ENCODE results near the gene SIDT1.

Gene SIDT1

GRCh38 chr3:113499081-113499480 lies 33.3 kb upstream of the SIDT1 start:
- TF ChIP-seq, protein P1, sequence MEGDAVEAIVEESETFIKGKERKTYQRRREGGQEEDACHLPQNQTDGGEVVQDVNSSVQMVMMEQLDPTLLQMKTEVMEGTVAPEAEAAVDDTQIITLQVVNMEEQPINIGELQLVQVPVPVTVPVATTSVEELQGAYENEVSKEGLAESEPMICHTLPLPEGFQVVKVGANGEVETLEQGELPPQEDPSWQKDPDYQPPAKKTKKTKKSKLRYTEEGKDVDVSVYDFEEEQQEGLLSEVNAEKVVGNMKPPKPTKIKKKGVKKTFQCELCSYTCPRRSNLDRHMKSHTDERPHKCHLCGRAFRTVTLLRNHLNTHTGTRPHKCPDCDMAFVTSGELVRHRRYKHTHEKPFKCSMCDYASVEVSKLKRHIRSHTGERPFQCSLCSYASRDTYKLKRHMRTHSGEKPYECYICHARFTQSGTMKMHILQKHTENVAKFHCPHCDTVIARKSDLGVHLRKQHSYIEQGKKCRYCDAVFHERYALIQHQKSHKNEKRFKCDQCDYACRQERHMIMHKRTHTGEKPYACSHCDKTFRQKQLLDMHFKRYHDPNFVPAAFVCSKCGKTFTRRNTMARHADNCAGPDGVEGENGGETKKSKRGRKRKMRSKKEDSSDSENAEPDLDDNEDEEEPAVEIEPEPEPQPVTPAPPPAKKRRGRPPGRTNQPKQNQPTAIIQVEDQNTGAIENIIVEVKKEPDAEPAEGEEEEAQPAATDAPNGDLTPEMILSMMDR (IDR thresholded peaks at IDR 0.05; ENCODE audit: low read depth, low read length): no peak

DNA sequence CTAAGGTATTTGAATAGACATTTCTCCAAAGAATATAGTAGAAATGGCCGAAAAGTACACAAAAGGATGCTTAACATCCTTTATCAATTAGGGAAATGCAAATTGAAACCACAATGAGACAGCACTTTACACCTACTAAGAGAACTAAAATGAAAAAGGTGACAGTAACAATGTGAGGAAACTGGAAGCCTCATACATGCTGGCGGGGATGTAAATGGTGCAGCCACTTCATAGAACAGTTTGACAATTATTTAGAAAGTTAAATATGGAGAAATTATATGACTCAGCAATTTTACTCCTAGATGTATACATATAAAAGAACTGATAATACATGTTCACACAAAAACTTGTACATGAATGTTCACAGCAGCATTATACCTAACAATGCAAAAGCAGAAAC lies 30.8 kb upstream of the SIDT1 start:
- no peak for DNase-seq
- H3K4me1 ChIP-seq: no peaks in the 10 kb centered on the region
- H3K27me3 ChIP-seq: no peaks in the 10 kb centered on the region
- peaks cover 3% of the 10 kb centered on the region; the same call in 1 of the 2 replicates for H3K36me3 ChIP-seq
- H3K9me3 ChIP-seq: no peaks in the 10 kb centered on the region
- H3K4me3 ChIP-seq (ENCODE audit: low read depth, low read length): no peak overlapping the region
- TF ChIP-seq, protein P1 (IDR thresholded peaks at IDR 0.05; ENCODE audit: low read depth, low read length): no peak

More at GRCh38 chr3:113499081-113499480, 33.3 kb upstream of the SIDT1 start:
- peaks cover 3% of the 10 kb centered on the region for H3K36me3 ChIP-seq
- H3K9me3 ChIP-seq: no peaks in the 10 kb centered on the region
- no peaks in the 10 kb centered on the region for H3K27me3 ChIP-seq
- DNase-seq: no peak
- H3K4me3 ChIP-seq (ENCODE audit: low read depth, low read length): no peak overlapping the region
- no peaks in the 10 kb centered on the region for H3K4me1 ChIP-seq

DNA sequence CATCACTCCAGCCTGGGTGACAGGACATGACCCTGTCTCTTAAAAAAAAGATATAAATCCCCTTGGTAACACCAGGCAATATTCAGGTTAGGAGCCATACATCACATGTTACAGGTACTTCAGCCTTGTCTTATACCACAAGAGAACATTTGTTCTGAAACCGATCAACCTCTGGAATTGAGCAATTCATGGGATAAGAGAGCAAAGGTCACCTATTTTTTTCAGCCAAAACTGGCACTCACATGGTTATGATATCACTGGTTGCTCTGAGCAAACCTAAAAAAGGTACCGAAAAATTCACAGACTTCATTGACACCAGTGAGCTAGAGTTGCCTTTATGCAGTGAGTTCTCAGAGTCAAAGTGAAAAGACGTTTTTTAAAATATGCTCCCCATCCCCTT lies 26.5 kb upstream of the SIDT1 start:
- H3K4me3 ChIP-seq (ENCODE audit: low read depth, low read length): no peak overlapping the region
- no peaks in the 10 kb centered on the region for H3K36me3 ChIP-seq
- no peak for DNase-seq
- no peaks in the 10 kb centered on the region for H3K4me1 ChIP-seq
- TF ChIP-seq, protein P1 (IDR thresholded peaks at IDR 0.05; ENCODE audit: low read depth, low read length): no peak
- H3K27me3 ChIP-seq: no peaks in the 10 kb centered on the region
- H3K9me3 ChIP-seq: no peaks in the 10 kb centered on the region

GRCh38 chr3:113507501-113508067 lies 24.8 kb upstream of the SIDT1 start:
- DNase-seq: no peak
- Histone ChIP-seq H3K4me1 (no peaks in the 10 kb centered on the region), H3K27me3 (no peaks in the 10 kb centered on the region), H3K36me3 (no peaks in the 10 kb centered on the region), H3K9me3 (no peaks in the 10 kb centered on the region), H3K4me3 (ENCODE audit: low read depth, low read length) (no peak overlapping the region)
- TF ChIP-seq, protein P1 (IDR thresholded peaks at IDR 0.05; ENCODE audit: low read depth, low read length): no peak

GRCh38 chr3:113508966-113509365 lies 23.4 kb upstream of the SIDT1 start:
- no peaks in the 10 kb centered on the region for H3K9me3 ChIP-seq
- no peaks in the 10 kb centered on the region for H3K36me3 ChIP-seq
- TF ChIP-seq, protein P1 (IDR thresholded peaks at IDR 0.05; ENCODE audit: low read depth, low read length): no peak
- H3K27me3 ChIP-seq: no peaks in the 10 kb centered on the region
- DNase-seq: no peak
- no peaks in the 10 kb centered on the region for H3K4me1 ChIP-seq
- H3K4me3 ChIP-seq (ENCODE audit: low read depth, low read length): no peak overlapping the region

- no peaks in the 10 kb centered on the region for H3K36me3 ChIP-seq
- TF ChIP-seq, protein P1 (IDR thresholded peaks at IDR 0.05; ENCODE audit: low read depth, low read length): no peak
- H3K9me3 ChIP-seq: no peaks in the 10 kb centered on the region
- H3K4me1 ChIP-seq: no peaks in the 10 kb centered on the region
- DNase-seq: no peak
- peaks cover 8% of the 10 kb centered on the region; the same call in 1 of the 2 replicates for H3K27me3 ChIP-seq
- H3K4me3 ChIP-seq (ENCODE audit: low read depth, low read length): peak overlapping the region; percentile 94
Observed at GRCh38 chr3:113514265-113514769, 18.0 kb upstream of the SIDT1 start.

Data from BE2C (cell line).